NB4 (cell line): ENCODE measurements around the gene SLC20A1.

Experiments used
- CTCF ChIP-seq: IDR thresholded peaks from one replicate; pipeline ENCODE4 v1.5.1; 2012; ENCODE audit warnings: low read depth, low read length
- MYC ChIP-seq: IDR thresholded peaks from 2 replicates; pipeline ENCODE4 v1.6.1; 2011; ENCODE audit warnings: low read depth, low read length
- POLR2A ChIP-seq: IDR thresholded peaks from 2 replicates; pipeline ENCODE4 v1.6.1; 2011; ENCODE audit warnings: mild to moderate bottlenecking; ENCODE audit not compliant: insufficient read length; ENCODE audit errors: extremely low read depth

GRCh38 chr2:112605926-112606325, 39.8 kb upstream of the SLC20A1 start:
- no peak for TF ChIP-seq CTCF
- TF ChIP-seq MYC, result no peak
- TF ChIP-seq POLR2A, result no peak
